ENCODE data around the gene INAFM2.

Gene INAFM2

GRCh38 chr15:40289140-40289775 is 34.2 kb upstream of the INAFM2 start:
- DNase-seq (ENCODE audit: low read depth): no peak
- TF ChIP-seq CTCF (IDR thresholded peaks at IDR 0.05; ENCODE audit: low read depth, low read length): no peak
- TF ChIP-seq MYC (IDR thresholded peaks at IDR 0.05; ENCODE audit: low read depth, low read length): no peak
- TF ChIP-seq MAX (IDR thresholded peaks at IDR 0.05; ENCODE audit: low read depth, low read length): no peak
- TF ChIP-seq POLR2A (IDR thresholded peaks at IDR 0.05; ENCODE audit: extremely low read depth, insufficient read length): no peak

DNA sequence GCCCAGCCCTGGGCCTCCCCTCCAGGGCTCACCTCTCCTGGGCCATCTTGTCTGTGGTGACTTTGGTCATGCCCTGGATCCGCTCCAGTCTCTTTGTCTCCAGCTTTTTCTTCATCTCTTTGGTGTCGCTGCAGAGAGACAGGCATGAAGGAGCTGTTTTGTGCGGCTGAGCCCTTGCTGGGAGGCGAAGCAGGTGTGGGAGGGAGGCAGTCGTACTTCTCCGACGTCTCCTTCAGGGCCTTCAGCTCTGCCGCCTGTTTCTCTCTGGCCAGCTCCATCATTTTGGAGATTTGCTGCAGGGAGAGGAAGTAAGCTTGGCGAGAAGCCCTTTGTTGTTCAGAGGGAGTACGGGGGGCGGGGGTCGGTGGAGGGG is 33.0 kb upstream of the INAFM2 start:
- H3K4me3 ChIP-seq (ENCODE audit: low read depth, low read length): no peak overlapping the region

More at GRCh38 chr15:40289140-40289775, 34.2 kb upstream of the INAFM2 start:
- no peak overlapping the region for H3K4me3 ChIP-seq (ENCODE audit: low read depth, low read length)

GRCh38 chr15:40290918-40291574 is 32.4 kb upstream of the INAFM2 start:
- DNase-seq (ENCODE audit: low read depth): no peak
- H3K4me3 ChIP-seq (ENCODE audit: low read depth, low read length): no peak overlapping the region
- TF ChIP-seq CTCF (IDR thresholded peaks at IDR 0.05; ENCODE audit: low read depth, low read length) (no peak), POLR2A (IDR thresholded peaks at IDR 0.05; ENCODE audit: extremely low read depth, insufficient read length) (no peak), MYC (IDR thresholded peaks at IDR 0.05; ENCODE audit: low read depth, low read length) (no peak), MAX (IDR thresholded peaks at IDR 0.05; ENCODE audit: low read depth, low read length) (no peak)

More for the DNA sequence above, 33.0 kb upstream of the INAFM2 start:
- DNase-seq (ENCODE audit: low read depth): no peak
- no peak for TF ChIP-seq POLR2A (IDR thresholded peaks at IDR 0.05; ENCODE audit: extremely low read depth, insufficient read length)
- TF ChIP-seq CTCF (IDR thresholded peaks at IDR 0.05; ENCODE audit: low read depth, low read length): no peak
- no peak for TF ChIP-seq MAX (IDR thresholded peaks at IDR 0.05; ENCODE audit: low read depth, low read length)
- TF ChIP-seq MYC (IDR thresholded peaks at IDR 0.05; ENCODE audit: low read depth, low read length): no peak

DNA sequence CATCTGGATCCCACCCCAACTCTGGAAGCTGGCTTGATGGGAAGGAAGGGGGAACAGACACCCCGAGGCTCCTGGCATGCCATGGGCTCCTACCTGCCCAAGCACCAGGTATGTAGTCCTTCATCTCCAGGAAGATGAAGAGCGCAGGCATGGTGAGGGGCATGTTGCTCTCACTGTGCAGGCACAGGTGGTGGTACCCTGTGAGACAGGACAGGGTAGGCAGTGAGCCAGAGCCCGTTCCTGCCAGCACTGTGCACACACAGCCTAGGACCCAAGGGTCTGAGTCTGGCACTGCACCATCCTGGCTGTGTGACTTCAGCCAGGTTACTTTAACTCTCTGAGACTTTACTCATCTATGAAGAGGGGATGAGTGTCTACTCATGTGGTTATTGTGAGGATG is 31.2 kb upstream of the INAFM2 start:
- TF ChIP-seq CTCF (IDR thresholded peaks at IDR 0.05; ENCODE audit: low read depth, low read length) (no peak), POLR2A (IDR thresholded peaks at IDR 0.05; ENCODE audit: extremely low read depth, insufficient read length) (no peak), MYC (IDR thresholded peaks at IDR 0.05; ENCODE audit: low read depth, low read length) (no peak), MAX (IDR thresholded peaks at IDR 0.05; ENCODE audit: low read depth, low read length) (no peak)
- H3K4me3 ChIP-seq (ENCODE audit: low read depth, low read length): no peak overlapping the region
- no peak for DNase-seq (ENCODE audit: low read depth)

GRCh38 chr15:40293006-40293405 is 30.5 kb upstream of the INAFM2 start:
- TF ChIP-seq POLR2A (IDR thresholded peaks at IDR 0.05; ENCODE audit: extremely low read depth, insufficient read length) (no peak), MYC (IDR thresholded peaks at IDR 0.05; ENCODE audit: low read depth, low read length) (no peak)
- no peak for DNase-seq (ENCODE audit: low read depth)
- no peak overlapping the region for H3K4me3 ChIP-seq (ENCODE audit: low read depth, low read length)
